HFF-Myc (cell line): ENCODE data around the gene ZFP64.

Experiments used
- DNase-seq: peaks from one replicate; pipeline ENCODE4 v3.0.0-alpha.2; 2011; ENCODE audit warnings: low read depth; ENCODE audit errors: extremely low read depth
- H3K4me3 ChIP-seq: replicated peaks from 2 replicates; pipeline ENCODE4 v1.5.1; 2011; ENCODE audit warnings: low read depth, mild to moderate bottlenecking, control low read depth, low read length
- TF ChIP-seq, protein P1 (sequence below): IDR thresholded peaks from 2 replicates; pipeline ENCODE4 v1.5.1; 2012; ENCODE audit warnings: mild to moderate bottlenecking, low read depth, low read length, control low read depth; ENCODE audit errors: missing control alignments

Gene ZFP64

DNA sequence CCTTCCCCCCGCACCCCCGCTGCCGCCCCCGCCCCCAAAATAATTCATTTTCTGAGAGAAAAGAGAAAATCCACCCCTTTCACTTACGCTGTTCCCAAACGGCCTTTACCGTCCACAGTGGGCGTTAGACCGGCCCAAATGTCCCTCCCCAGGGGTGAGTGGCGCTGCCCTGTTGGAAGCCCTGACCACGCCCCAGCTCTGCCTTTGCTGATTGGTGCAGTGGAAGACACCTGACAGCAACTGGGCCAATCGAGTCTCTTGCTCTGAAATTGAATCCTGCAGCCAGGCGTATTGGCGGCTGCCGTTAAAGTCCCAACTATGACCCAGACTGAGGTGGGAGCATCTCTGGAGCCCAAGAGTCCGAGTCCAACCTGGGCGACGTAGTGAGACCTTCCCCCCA, 15.7 kb downstream of the ZFP64 start:
- no peak overlapping the region for H3K4me3 ChIP-seq
- TF ChIP-seq, protein P1, sequence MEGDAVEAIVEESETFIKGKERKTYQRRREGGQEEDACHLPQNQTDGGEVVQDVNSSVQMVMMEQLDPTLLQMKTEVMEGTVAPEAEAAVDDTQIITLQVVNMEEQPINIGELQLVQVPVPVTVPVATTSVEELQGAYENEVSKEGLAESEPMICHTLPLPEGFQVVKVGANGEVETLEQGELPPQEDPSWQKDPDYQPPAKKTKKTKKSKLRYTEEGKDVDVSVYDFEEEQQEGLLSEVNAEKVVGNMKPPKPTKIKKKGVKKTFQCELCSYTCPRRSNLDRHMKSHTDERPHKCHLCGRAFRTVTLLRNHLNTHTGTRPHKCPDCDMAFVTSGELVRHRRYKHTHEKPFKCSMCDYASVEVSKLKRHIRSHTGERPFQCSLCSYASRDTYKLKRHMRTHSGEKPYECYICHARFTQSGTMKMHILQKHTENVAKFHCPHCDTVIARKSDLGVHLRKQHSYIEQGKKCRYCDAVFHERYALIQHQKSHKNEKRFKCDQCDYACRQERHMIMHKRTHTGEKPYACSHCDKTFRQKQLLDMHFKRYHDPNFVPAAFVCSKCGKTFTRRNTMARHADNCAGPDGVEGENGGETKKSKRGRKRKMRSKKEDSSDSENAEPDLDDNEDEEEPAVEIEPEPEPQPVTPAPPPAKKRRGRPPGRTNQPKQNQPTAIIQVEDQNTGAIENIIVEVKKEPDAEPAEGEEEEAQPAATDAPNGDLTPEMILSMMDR, result no peak
- DNase-seq, result no peak

DNA sequence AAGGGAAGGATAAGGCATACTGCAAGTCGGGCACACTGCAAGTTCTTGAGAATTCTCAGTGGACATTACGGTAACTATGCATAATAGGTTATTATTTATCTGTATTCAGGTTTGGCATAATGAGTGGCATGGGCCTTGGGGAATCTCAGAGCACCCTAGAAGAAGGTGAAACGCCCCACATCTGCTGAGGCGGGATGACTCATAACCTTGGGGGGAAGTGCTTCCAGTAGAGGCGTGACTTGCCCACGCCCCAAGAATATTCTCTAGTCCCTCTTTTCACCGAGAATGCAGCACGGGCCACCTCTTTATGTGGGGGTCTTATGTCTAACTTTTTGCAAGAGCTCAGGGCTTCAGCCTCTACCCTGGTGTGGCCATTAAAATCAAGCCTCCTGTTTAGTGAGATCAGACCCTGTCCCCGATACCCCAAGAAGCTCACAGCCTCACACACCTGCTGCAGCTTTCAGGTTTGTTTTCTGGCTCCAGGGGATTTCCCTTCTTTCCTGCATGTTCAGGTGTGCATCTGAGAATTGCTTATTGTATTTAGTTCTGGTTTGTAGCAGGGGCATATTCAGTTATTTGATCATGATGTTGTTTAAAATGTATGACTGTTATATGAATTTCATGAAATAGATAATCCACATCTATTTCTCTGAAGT, 19.1 kb downstream of the ZFP64 start:
- TF ChIP-seq, protein P1, result no peak
- DNase-seq, result no peak
- no peak overlapping the region for H3K4me3 ChIP-seq

- TF ChIP-seq, protein P1, result no peak
- DNase-seq, result no peak
These were observed 20.6 kb downstream of the ZFP64 start for GRCh38 chr20:52171025-52171424.

GRCh38 chr20:52168116-52168515, 23.5 kb downstream of the ZFP64 start:
- TF ChIP-seq, protein P1, result no peak
- DNase-seq, result no peak

More at GRCh38 chr20:52171025-52171424, 20.6 kb downstream of the ZFP64 start:
- no peak overlapping the region for H3K4me3 ChIP-seq

GRCh38 chr20:52167232-52167840, 24.2 kb downstream of the ZFP64 start:
- DNase-seq, result no peak
- H3K4me3 ChIP-seq, result no peak overlapping the region
- TF ChIP-seq, protein P1, result no peak

More at GRCh38 chr20:52168116-52168515, 23.5 kb downstream of the ZFP64 start:
- H3K4me3 ChIP-seq, result no peak overlapping the region

DNA sequence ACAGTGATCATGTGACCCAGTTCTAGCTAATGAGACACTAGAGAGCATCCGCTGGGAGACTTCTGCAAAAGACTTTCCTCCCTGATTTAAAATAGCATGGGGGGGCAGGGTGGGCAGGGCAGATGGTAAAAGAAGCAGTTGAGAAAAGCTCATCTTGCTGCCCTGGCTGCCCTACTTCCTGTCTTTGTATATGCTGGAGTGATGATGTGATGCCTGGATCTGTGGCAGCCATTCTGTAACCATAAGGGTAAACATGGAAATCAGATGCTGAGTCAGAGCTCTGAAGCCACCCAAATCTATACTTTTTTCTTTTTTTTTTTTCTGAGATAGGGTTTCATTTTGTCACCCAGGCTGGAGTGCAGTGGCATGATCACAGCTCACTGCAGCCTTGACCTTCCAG, 25.4 kb downstream of the ZFP64 start:
- no peak overlapping the region for H3K4me3 ChIP-seq
- no peak for DNase-seq
- TF ChIP-seq, protein P1, result no peak

GRCh38 chr20:52160621-52161204, 30.9 kb downstream of the ZFP64 start:
- DNase-seq, result no peak
- TF ChIP-seq, protein P1, result no peak
- no peak overlapping the region for H3K4me3 ChIP-seq
